HG02884 (cell line): ENCODE data around the gene MLEC.
"Not testable (repeated sequence)": the region's sequence is repeated elsewhere in the genome, so short reads cannot be mapped to it uniquely, and the experiment has no call there.

ENCODE experiments used
- ATAC-seq: cut with Tn5 transposase; IDR thresholded peaks from one replicate; pipeline ENCODE4 v1.9.1; 2021; ENCODE audit warnings: mild to moderate bottlenecking, moderate library complexity; ENCODE audit not compliant: unreplicated experiment

Gene MLEC

GRCh38 chr12:120720234-120720986 lies 33.5 kb downstream of the MLEC start:
- no peak for ATAC-seq

- no peak for ATAC-seq
These were observed 34.2 kb downstream of the MLEC start for GRCh38 chr12:120720987-120721801.

GRCh38 chr12:120721866-120722265 lies 34.9 kb downstream of the MLEC start:
- no peak for ATAC-seq

DNA sequence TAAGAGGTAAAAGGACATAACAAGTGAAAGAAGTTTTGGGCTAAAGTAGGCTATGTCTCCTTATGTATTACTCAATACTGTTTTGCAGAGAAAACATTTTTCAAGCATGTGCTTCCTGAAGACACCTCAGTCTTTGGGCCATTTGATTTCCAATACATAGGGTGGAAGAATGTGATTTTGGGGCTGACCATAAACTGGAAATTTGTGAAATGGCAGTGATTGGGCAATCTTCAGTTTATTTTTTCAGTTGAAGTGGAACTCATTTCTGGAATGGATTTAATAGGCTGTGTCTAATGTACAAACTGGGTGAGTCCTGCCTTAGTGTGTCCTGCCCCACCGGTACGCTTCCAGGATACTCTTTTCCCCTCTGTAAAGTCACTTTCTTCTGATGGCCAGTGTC lies 35.8 kb downstream of the MLEC start:
- no peak for ATAC-seq

GRCh38 chr12:120724720-120725119 lies 37.8 kb downstream of the MLEC start:
- no peak for ATAC-seq

- no peak for ATAC-seq
These were observed 38.3 kb downstream of the MLEC start for GRCh38 chr12:120725151-120725658.

DNA sequence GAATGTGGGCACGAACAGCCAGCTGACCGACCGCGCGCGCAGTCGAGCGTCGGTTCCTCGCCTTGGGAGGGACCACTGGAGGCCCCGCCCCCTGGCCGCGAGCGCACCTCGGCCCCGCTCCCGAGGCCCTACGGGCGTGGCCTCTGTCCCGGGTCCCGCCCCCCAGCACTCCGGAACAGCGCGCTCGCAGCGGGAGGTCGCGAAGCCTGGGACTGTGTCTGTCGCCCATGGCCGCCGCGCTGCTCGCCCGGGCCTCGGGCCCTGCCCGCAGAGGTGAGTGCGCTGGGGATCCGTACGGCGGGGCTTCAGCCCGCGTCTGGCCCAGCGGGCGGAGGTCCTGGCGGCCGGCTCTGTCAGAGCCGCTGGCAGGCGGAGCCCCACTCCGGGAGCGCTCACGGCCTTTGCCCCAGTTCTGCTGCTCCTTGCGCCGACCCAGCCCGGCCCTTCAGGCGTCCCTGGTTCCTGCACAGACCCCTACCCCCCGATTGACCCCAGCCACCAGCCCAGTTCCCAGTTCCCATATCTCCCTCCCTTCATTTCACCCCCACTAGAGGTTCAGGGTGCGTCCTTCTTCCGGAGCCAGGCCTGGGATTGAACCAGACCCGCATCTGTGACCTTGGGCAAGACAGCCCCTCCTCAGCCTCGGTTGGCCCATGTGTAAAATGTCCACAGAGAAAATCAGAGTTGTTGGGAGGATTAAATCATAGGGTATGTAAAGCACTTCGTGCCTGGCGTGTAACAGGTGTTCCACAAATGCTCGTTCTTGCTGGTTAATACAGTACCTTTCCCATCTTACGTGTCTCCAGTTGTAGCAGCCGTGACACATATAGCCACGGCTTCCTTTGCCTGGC lies 38.9 kb downstream of the MLEC start, which contains the start of gene ACADS:
Gene ACADS, plus strand, starts transcription at position 168 of the 851 bp plus-strand sequence. Its CDS starts 60 bp downstream, at position 228.
- ATAC-seq, result peak; percentile 90

GRCh38 chr12:120726510-120726793 lies 39.5 kb downstream of the MLEC start:
- ATAC-seq, result no peak

GRCh38 chr12:120726961-120727360 lies 40.0 kb downstream of the MLEC start:
- no peak for ATAC-seq

DNA sequence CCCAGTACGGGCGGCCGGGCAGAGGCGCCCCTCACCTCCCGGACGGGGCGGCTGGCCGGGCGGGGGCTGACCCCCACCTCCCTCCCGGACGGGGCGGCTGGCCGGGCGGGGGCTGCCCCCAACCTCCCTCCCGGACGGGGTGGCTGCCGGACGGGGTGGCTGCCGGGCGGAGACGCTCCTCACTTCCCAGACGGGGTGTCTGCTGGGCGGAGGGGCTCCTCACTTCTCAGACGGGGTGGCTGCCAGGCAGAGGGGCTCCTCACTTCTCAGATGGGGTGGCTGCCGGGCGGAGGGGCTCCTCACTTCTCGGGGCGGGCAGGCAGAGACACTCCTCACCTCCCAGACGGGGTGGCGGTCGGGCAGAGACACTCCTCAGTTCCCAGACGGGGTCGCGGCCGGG lies 45.2 kb downstream of the MLEC start:
- ATAC-seq, result not testable (repeated sequence)

DNA sequence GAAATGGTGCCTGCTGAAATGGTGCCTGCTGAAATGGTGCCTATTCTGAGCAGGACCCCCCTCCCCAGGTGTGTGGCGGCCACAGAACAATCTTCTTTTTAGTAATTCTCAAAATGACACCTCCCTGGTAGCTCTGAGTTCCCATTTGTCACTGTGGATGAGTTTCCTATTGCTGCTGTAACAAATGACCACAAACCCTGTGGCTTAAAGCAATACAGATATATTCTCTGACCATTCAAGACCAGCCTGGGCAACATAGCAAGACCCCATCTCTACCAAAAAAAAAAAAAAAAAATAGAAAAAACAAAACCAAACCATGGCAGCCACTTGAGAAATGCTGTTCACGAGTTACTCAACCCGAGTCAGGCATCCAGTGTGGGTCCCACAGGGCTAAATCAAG lies 46.6 kb downstream of the MLEC start:
- no peak for ATAC-seq

DNA sequence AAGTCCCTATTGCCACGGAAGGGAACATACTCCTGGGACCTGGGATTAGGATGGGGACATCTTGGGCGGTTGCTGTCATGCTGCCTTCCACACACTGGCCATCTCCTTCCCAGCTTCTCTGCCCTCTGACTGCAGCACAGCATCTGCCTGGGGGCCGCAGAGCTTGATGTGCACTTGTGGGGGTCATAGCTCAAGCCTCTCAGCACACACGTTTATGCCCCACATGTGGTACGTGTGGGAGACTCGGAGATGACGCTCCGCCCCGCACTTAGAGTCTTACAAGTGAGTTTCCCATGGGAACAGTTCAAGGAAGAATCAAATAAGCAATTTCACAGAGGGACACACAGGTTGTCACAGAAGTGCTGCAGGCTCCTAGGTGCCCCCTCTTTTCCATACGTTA lies 47.3 kb downstream of the MLEC start:
- ATAC-seq, result no peak

DNA sequence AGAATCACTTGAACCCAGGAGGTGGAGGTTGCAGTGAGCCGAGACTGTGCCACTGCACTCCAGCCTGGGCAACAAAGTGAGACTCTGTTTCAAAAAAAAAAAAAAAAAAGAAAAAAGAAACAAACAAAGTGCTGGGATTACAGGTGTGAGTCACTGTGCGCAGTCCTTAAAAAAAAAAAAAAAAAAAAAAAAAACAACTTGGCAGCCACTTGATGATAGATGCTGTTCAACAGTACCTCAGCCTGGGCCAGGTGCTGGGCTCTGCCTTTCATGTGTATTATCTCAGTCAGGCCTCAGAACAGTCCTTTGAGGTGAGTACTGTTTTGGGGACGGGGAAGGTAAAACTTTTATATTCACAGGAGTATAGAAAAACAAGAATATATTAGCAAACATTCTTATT lies 48.2 kb downstream of the MLEC start:
- no peak for ATAC-seq

DNA sequence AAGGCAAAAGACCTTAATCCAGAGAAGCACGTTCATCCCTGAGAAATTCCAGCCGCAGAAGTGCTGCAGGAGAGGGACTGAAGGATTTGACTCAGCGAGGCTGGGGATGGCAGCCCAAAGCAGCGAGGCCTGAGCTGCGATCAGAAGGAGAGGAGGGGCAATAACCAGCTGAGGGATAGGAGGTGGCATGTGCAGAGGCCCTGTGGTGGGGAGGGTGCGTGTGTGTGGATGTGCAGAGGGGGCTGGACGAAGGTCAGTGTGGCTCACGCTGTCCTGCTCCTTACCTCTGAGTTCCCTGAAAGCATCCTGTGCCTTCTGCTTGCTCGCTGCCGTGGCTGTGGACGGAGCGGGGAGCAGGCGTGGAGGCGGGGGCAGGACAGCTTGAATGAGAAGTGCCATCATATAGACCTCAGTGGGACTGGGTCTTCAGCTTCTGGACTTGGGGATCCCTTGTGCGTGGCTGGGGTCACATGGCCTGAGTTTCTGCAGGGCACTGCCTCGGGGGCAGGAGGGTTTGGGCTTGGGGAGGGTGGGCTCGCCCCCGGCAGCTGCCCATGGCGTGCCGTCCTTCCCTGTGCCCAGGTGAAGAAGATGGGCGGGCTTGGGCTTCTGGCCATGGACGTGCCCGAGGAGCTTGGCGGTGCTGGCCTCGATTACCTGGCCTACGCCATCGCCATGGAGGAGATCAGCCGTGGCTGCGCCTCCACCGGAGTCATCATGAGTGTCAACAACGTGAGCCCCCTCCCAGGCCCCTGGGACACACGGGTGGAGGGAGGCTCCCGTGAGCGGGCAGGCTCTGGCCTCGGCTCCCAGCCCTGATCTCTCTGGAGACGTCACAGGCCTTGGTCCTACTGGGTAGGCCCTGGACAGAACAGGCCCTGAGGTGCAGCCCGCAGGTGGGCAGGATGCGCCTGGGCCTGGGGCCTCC lies 49.7 kb downstream of the MLEC start:
- ATAC-seq, result no peak

- ATAC-seq, result no peak
These were observed 50.8 kb downstream of the MLEC start for GRCh38 chr12:120737557-120738251.

DNA sequence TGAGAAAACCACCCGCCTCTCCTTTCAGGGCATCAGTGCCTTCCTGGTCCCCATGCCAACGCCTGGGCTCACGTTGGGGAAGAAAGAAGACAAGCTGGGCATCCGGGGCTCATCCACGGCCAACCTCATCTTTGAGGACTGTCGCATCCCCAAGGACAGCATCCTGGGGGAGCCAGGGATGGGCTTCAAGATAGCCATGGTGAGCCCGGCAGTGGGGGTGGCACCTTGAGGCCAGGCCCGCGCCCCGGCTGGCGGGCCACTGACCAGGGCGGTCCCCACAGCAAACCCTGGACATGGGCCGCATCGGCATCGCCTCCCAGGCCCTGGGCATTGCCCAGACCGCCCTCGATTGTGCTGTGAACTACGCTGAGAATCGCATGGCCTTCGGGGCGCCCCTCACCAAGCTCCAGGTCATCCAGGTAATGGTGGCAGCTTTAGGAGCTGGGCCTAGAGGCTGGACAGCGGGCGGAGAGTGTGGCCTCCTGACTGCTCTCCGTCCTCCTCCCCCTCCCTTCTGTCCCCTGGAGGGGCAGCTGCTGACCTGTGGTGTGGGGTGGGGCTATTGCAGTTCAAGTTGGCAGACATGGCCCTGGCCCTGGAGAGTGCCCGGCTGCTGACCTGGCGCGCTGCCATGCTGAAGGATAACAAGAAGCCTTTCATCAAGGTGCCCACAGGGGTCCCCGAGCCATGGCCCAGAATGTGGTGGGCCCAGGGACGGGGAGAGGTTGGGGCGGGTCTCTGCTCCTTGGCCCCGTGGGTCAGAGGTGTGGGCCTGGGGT lies 51.5 kb downstream of the MLEC start:
- no peak for ATAC-seq

DNA sequence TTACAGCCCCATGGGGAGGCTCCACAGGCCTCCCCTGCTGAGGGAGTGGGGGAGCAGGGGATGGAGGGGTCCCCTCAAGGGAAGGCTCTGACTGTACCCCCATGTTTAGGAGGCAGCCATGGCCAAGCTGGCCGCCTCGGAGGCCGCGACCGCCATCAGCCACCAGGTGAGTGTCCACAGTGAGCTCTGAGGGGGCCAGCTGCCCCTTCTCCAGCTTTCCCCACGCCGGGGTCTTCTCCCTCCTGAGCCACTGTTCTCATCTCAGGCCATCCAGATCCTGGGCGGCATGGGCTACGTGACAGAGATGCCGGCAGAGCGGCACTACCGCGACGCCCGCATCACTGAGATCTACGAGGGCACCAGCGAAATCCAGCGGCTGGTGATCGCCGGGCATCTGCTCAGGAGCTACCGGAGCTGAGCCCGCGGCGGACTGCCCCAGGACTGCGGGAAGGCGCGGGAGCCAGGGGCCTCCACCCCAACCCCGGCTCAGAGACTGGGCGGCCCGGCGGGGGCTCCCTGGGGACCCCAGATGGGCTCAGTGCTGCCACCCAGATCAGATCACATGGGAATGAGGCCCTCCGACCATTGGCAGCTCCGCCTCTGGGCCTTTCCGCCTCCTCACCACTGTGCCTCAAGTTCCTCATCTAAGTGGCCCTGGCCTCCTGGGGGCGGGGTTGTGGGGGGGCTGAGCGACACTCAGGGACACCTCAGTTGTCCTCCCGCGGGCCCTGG lies 52.2 kb downstream of the MLEC start:
- no peak for ATAC-seq
